Measurements from ENCODE around the gene AQP9. TPM values are rescaled to one million over a fixed set of nuclear protein-coding genes. Genes with fewer than 3 reads are reported as not detected.

Gene AQP9
- total RNA-seq, 2 donors from 2014 or later, result 0.95 to 10.0 TPM

DNA sequence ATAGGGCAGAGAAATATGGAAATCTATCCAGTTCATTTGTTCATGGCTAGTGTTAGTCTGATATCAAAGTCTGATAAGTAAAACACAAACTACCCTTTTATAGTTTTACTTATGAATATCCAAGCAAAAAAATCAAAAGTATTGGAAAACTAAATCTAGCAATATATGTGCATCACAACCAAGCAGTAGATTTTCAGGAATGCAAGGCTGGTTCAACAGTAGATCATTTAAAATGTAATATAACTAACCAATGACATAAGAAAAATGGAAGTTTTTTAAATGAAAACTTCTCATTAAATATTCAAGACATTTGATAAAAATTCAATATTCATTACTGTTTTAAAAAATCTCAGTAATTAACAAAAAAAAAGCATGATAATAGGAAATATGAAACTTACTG, 12.8 kb upstream of the AQP9 start:
- ATAC-seq (ENCODE audit: insufficient number of reproducible peaks, low FRiP score, low read depth) (no peak), DNase-seq (ENCODE audit: low spot score) (no peak)
- Histone ChIP-seq H3K27ac (no peak overlapping the region), H3K4me1 (ENCODE audit: control insufficient read depth in 1 of 2, low read depth in 2 of 2) (no peaks in the 10 kb centered on the region), H3K27me3 (replicated peaks; ENCODE audit: insufficient read depth) (no peaks in the 10 kb centered on the region), H3K36me3 (no peaks in the 10 kb centered on the region), H3K9me3 (peaks cover 3% of the 10 kb centered on the region), H3K4me3 (no peak overlapping the region)
- TF ChIP-seq, protein P1, sequence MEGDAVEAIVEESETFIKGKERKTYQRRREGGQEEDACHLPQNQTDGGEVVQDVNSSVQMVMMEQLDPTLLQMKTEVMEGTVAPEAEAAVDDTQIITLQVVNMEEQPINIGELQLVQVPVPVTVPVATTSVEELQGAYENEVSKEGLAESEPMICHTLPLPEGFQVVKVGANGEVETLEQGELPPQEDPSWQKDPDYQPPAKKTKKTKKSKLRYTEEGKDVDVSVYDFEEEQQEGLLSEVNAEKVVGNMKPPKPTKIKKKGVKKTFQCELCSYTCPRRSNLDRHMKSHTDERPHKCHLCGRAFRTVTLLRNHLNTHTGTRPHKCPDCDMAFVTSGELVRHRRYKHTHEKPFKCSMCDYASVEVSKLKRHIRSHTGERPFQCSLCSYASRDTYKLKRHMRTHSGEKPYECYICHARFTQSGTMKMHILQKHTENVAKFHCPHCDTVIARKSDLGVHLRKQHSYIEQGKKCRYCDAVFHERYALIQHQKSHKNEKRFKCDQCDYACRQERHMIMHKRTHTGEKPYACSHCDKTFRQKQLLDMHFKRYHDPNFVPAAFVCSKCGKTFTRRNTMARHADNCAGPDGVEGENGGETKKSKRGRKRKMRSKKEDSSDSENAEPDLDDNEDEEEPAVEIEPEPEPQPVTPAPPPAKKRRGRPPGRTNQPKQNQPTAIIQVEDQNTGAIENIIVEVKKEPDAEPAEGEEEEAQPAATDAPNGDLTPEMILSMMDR (IDR thresholded peaks at IDR 0.05), result no peak

- no peak overlapping the region for H3K4me3 ChIP-seq
- ATAC-seq (ENCODE audit: insufficient number of reproducible peaks, low FRiP score, low read depth) (no peak), DNase-seq (ENCODE audit: low spot score) (no peak)
- H3K27ac ChIP-seq, result no peak overlapping the region
- no peaks in the 10 kb centered on the region for H3K27me3 ChIP-seq (replicated peaks; ENCODE audit: insufficient read depth)
- H3K36me3 ChIP-seq, result no peaks in the 10 kb centered on the region
- H3K9me3 ChIP-seq, result no peaks in the 10 kb centered on the region
- H3K4me1 ChIP-seq (ENCODE audit: control insufficient read depth in 1 of 2, low read depth in 2 of 2), result peaks cover 0 to 9% of the 10 kb centered on the region in 2 donors
- TF ChIP-seq, protein P1 (IDR thresholded peaks at IDR 0.05), result no peak
These were observed 3.3 kb upstream of the AQP9 start for GRCh38 chr15:58134886-58135285.

DNA sequence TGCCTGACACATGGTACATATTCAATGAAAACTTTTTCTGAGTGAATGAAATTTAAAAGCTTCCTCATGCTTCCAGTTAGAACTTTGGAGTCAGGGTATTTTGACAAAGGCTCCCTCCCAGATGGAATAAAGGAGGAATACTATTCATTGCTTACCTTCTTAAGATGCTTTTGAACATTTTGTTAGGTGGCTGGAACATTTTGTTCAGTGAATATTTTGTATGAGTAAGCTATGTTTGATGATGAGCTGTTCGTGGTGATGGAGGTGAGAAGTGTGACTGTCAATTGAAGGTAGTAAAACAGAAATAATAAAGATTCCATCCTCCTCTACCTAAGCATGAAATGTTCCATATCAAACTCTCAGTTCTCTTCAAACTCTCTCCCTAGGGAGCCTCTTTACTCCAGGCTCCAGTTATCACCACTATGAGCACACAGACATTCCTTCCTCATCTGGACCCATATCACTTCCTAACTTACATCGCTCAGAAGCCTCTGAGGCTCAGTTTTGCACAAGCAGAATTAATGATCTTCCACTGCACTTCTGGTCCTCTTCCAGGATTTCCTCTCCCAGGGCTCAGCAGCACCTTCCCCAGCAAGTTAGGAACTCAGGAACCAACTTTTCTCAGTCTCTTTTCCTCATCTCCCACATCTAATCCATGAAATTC, 2.5 kb upstream of the AQP9 start:
- ATAC-seq (ENCODE audit: insufficient number of reproducible peaks, low FRiP score, low read depth) (no peak), DNase-seq (ENCODE audit: low spot score) (no peak)
- Histone ChIP-seq H3K27ac (no peak overlapping the region), H3K4me3 (no peak overlapping the region), H3K4me1 (ENCODE audit: control insufficient read depth in 1 of 2, low read depth in 2 of 2) (peaks cover 0 to 14% of the 10 kb centered on the region in 2 donors), H3K36me3 (no peaks in the 10 kb centered on the region), H3K9me3 (no peaks in the 10 kb centered on the region), H3K27me3 (replicated peaks; ENCODE audit: insufficient read depth) (no peaks in the 10 kb centered on the region)
- TF ChIP-seq, protein P1 (IDR thresholded peaks at IDR 0.05), result no peak

DNA sequence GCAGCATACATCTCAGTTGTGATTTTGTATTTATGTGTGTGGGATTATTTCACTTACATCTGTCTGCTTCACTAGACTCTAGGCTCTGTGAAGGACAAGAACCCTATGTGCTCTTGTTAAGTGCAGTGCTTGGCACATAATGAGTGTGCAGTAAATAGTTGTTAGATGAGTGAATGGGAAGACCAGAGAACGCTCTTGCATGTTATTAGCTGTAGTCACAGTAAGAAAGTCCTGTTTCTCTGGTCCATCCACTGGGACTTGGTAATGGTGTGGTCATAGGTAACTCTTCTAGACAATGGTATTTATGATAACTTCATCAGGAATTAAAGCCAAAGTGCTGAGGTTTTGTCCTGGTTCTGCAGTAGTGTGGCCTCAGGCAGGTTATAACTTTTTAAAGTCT, 1.4 kb upstream of the AQP9 start:
- DNase-seq (ENCODE audit: low spot score), result no peak
- H3K4me1 ChIP-seq (ENCODE audit: control insufficient read depth in 1 of 2, low read depth in 2 of 2), result peaks cover 0 to 14% of the 10 kb centered on the region in 2 donors
- H3K36me3 ChIP-seq, result no peaks in the 10 kb centered on the region
- no peak for ATAC-seq (ENCODE audit: insufficient number of reproducible peaks, low FRiP score, low read depth)
- TF ChIP-seq, protein P1 (IDR thresholded peaks at IDR 0.05), result no peak
- H3K4me3 ChIP-seq, result no peak overlapping the region
- H3K27ac ChIP-seq, result no peak overlapping the region
- no peaks in the 10 kb centered on the region for H3K9me3 ChIP-seq
- no peaks in the 10 kb centered on the region for H3K27me3 ChIP-seq (replicated peaks; ENCODE audit: insufficient read depth)

DNA sequence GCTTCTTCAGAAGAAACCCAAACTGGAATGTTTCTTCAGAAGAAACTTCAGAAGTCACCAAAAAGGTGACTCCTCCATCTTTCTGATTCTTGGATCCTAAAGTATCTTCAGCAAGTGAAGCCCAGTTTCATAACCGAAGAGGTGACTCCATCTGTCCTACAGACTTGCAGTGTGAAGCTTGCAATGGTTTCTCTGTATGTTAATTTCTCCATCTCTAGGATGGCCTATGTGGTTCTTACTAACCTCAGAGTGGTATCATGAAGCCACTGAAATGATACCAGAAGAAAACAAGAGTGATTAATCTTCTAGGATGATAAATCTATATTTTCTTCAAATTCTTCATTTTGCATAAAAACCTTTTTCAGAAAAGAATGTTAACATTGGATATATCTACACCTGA, 495 bp upstream of the AQP9 start:
- H3K36me3 ChIP-seq, result no peaks in the 10 kb centered on the region
- DNase-seq (ENCODE audit: low spot score) (no peak), ATAC-seq (ENCODE audit: insufficient number of reproducible peaks, low FRiP score, low read depth) (no peak)
- no peaks in the 10 kb centered on the region for H3K9me3 ChIP-seq
- H3K27ac ChIP-seq, result no peak overlapping the region
- no peak overlapping the region for H3K4me3 ChIP-seq
- no peaks in the 10 kb centered on the region for H3K27me3 ChIP-seq (replicated peaks; ENCODE audit: insufficient read depth)
- H3K4me1 ChIP-seq (ENCODE audit: control insufficient read depth in 1 of 2, low read depth in 2 of 2), result peaks cover 0 to 14% of the 10 kb centered on the region in 2 donors
- TF ChIP-seq, protein P1 (IDR thresholded peaks at IDR 0.05), result no peak
